Measurements from ENCODE around the gene CCNY. TPM values are rescaled to one million over a fixed set of nuclear protein-coding genes. Genes with fewer than 3 reads are reported as not detected.
A peak's percentile ranks its signal among the peaks of the same experiment; 100 is the strongest.
"Not testable (repeated sequence)": the region's sequence is repeated elsewhere in the genome, so short reads cannot be mapped to it uniquely, and the experiment has no call there.

The CCNY gene
- polyA plus RNA-seq, 1 donor, result 55.2 TPM

GRCh38 chr10:35353805-35354204 is 17.5 kb downstream of the CCNY start:
- Histone ChIP-seq H3K4me3 (ENCODE audit: low read length) (no peak overlapping the region), H3K4me1 (ENCODE audit: control insufficient read depth, insufficient read depth, low read length) (no peaks in the 10 kb centered on the region), H3K27ac (ENCODE audit: low read length) (no peak overlapping the region), H3K36me3 (ENCODE audit: control insufficient read depth, insufficient read depth, low read length) (no peaks in the 10 kb centered on the region), H3K27me3 (ENCODE audit: control insufficient read depth, insufficient read depth, low read length) (no peaks in the 10 kb centered on the region), H3K9me3 (ENCODE audit: control insufficient read depth, low read depth, low read length) (no peaks in the 10 kb centered on the region)
- WGBS (ENCODE audit: insufficient coverage, low lambda C conversion rate), result no CpG with 5 or more reads among the region's 1 CpG
- DNase-seq, result no peak

- H3K9me3 ChIP-seq (ENCODE audit: control insufficient read depth, low read depth, low read length); DNase-seq; H3K4me3 ChIP-seq (ENCODE audit: low read length); H3K4me1 ChIP-seq (ENCODE audit: control insufficient read depth, insufficient read depth, low read length); H3K27me3 ChIP-seq (ENCODE audit: control insufficient read depth, insufficient read depth, low read length); H3K36me3 ChIP-seq (ENCODE audit: control insufficient read depth, insufficient read depth, low read length); H3K27ac ChIP-seq (ENCODE audit: low read length): not testable (repeated sequence)
- WGBS (ENCODE audit: insufficient coverage, low lambda C conversion rate), result no CpG with 5 or more reads among the region's 9 CpGs
These were observed 17.9 kb downstream of the CCNY start for GRCh38 chr10:35354257-35354656.

GRCh38 chr10:35355971-35356724 is 19.8 kb downstream of the CCNY start:
- Histone ChIP-seq H3K9me3 (ENCODE audit: control insufficient read depth, low read depth, low read length) (no peaks in the 10 kb centered on the region), H3K4me3 (ENCODE audit: low read length) (no peak overlapping the region), H3K27ac (ENCODE audit: low read length) (no peak overlapping the region), H3K36me3 (ENCODE audit: control insufficient read depth, insufficient read depth, low read length) (no peaks in the 10 kb centered on the region), H3K4me1 (ENCODE audit: control insufficient read depth, insufficient read depth, low read length) (no peaks in the 10 kb centered on the region), H3K27me3 (ENCODE audit: control insufficient read depth, insufficient read depth, low read length) (no peaks in the 10 kb centered on the region)
- DNase-seq, result no peak
- WGBS (ENCODE audit: insufficient coverage, low lambda C conversion rate), result 100% methylated on average over 2 of the region's 9 CpGs

GRCh38 chr10:35356725-35357092 is 20.4 kb downstream of the CCNY start:
- H3K36me3 ChIP-seq (ENCODE audit: control insufficient read depth, insufficient read depth, low read length), result no peaks in the 10 kb centered on the region
- WGBS (ENCODE audit: insufficient coverage, low lambda C conversion rate), result 83% methylated on average over 1 of the region's 2 CpGs
- H3K27me3 ChIP-seq (ENCODE audit: control insufficient read depth, insufficient read depth, low read length), result no peaks in the 10 kb centered on the region
- H3K27ac ChIP-seq (ENCODE audit: low read length), result no peak overlapping the region
- H3K4me3 ChIP-seq (ENCODE audit: low read length), result no peak overlapping the region
- no peak for DNase-seq
- no peaks in the 10 kb centered on the region for H3K4me1 ChIP-seq (ENCODE audit: control insufficient read depth, insufficient read depth, low read length)
- no peaks in the 10 kb centered on the region for H3K9me3 ChIP-seq (ENCODE audit: control insufficient read depth, low read depth, low read length)

- Histone ChIP-seq H3K36me3 (ENCODE audit: control insufficient read depth, insufficient read depth, low read length) (no peaks in the 10 kb centered on the region), H3K4me3 (ENCODE audit: low read length) (no peak overlapping the region), H3K27ac (ENCODE audit: low read length) (no peak overlapping the region), H3K27me3 (ENCODE audit: control insufficient read depth, insufficient read depth, low read length) (no peaks in the 10 kb centered on the region), H3K9me3 (ENCODE audit: control insufficient read depth, low read depth, low read length) (peaks cover 6% of the 10 kb centered on the region), H3K4me1 (ENCODE audit: control insufficient read depth, insufficient read depth, low read length) (peaks cover 5% of the 10 kb centered on the region)
- DNase-seq, result no peak
- no CpG with 5 or more reads among the region's 2 CpGs for WGBS (ENCODE audit: insufficient coverage, low lambda C conversion rate)
These were observed 22.7 kb downstream of the CCNY start for GRCh38 chr10:35359056-35359455.

GRCh38 chr10:35359873-35360272 is 23.6 kb downstream of the CCNY start:
- H3K36me3 ChIP-seq (ENCODE audit: control insufficient read depth, insufficient read depth, low read length), result no peaks in the 10 kb centered on the region
- H3K27me3 ChIP-seq (ENCODE audit: control insufficient read depth, insufficient read depth, low read length), result no peaks in the 10 kb centered on the region
- no peak overlapping the region for H3K27ac ChIP-seq (ENCODE audit: low read length)
- WGBS (ENCODE audit: insufficient coverage, low lambda C conversion rate), result 100% methylated on average over 1 of the region's 4 CpGs
- peaks cover 11% of the 10 kb centered on the region for H3K4me1 ChIP-seq (ENCODE audit: control insufficient read depth, insufficient read depth, low read length)
- DNase-seq, result no peak
- H3K9me3 ChIP-seq (ENCODE audit: control insufficient read depth, low read depth, low read length), result peaks cover 6% of the 10 kb centered on the region
- no peak overlapping the region for H3K4me3 ChIP-seq (ENCODE audit: low read length)

- no CpG with 5 or more reads among the region's 41 CpGs for WGBS (ENCODE audit: insufficient coverage, low lambda C conversion rate)
- Histone ChIP-seq H3K27me3 (ENCODE audit: control insufficient read depth, insufficient read depth, low read length) (no peaks in the 10 kb centered on the region), H3K9me3 (ENCODE audit: control insufficient read depth, low read depth, low read length) (peaks cover 6% of the 10 kb centered on the region), H3K36me3 (ENCODE audit: control insufficient read depth, insufficient read depth, low read length) (no peaks in the 10 kb centered on the region), H3K4me3 (ENCODE audit: low read length) (no peak overlapping the region), H3K27ac (ENCODE audit: low read length) (no peak overlapping the region), H3K4me1 (ENCODE audit: control insufficient read depth, insufficient read depth, low read length) (peaks cover 21% of the 10 kb centered on the region)
- no peak for DNase-seq
These were observed 26.5 kb downstream of the CCNY start for GRCh38 chr10:35362701-35363350.

GRCh38 chr10:35363587-35363986 is 27.3 kb downstream of the CCNY start:
- Histone ChIP-seq H3K4me1 (ENCODE audit: control insufficient read depth, insufficient read depth, low read length) (peaks cover 24% of the 10 kb centered on the region), H3K27me3 (ENCODE audit: control insufficient read depth, insufficient read depth, low read length) (no peaks in the 10 kb centered on the region), H3K27ac (ENCODE audit: low read length) (peak overlapping the region; percentile 71), H3K36me3 (ENCODE audit: control insufficient read depth, insufficient read depth, low read length) (no peaks in the 10 kb centered on the region), H3K4me3 (ENCODE audit: low read length) (no peak overlapping the region), H3K9me3 (ENCODE audit: control insufficient read depth, low read depth, low read length) (peaks cover 6% of the 10 kb centered on the region)
- 100% methylated on average over 1 of the region's 5 CpGs for WGBS (ENCODE audit: insufficient coverage, low lambda C conversion rate)
- no peak for DNase-seq

GRCh38 chr10:35364808-35365207 is 28.5 kb downstream of the CCNY start:
- no peaks in the 10 kb centered on the region for H3K27me3 ChIP-seq (ENCODE audit: control insufficient read depth, insufficient read depth, low read length)
- H3K4me3 ChIP-seq (ENCODE audit: low read length), result no peak overlapping the region
- H3K9me3 ChIP-seq (ENCODE audit: control insufficient read depth, low read depth, low read length), result peaks cover 6% of the 10 kb centered on the region
- peak overlapping the region; percentile 71 for H3K27ac ChIP-seq (ENCODE audit: low read length)
- peaks cover 31% of the 10 kb centered on the region for H3K4me1 ChIP-seq (ENCODE audit: control insufficient read depth, insufficient read depth, low read length)
- WGBS (ENCODE audit: insufficient coverage, low lambda C conversion rate), result no CpG with 5 or more reads among the region's 2 CpGs
- H3K36me3 ChIP-seq (ENCODE audit: control insufficient read depth, insufficient read depth, low read length), result no peaks in the 10 kb centered on the region
- DNase-seq, result peak; percentile 89 to 98

- no peak overlapping the region for H3K4me3 ChIP-seq (ENCODE audit: low read length)
- H3K27me3 ChIP-seq (ENCODE audit: control insufficient read depth, insufficient read depth, low read length), result no peaks in the 10 kb centered on the region
- peaks cover 6% of the 10 kb centered on the region for H3K9me3 ChIP-seq (ENCODE audit: control insufficient read depth, low read depth, low read length)
- no CpG with 5 or more reads among the region's 1 CpG for WGBS (ENCODE audit: insufficient coverage, low lambda C conversion rate)
- no peaks in the 10 kb centered on the region for H3K36me3 ChIP-seq (ENCODE audit: control insufficient read depth, insufficient read depth, low read length)
- no peak for DNase-seq
- H3K4me1 ChIP-seq (ENCODE audit: control insufficient read depth, insufficient read depth, low read length), result peaks cover 31% of the 10 kb centered on the region
- H3K27ac ChIP-seq (ENCODE audit: low read length), result no peak overlapping the region
These were observed 29.7 kb downstream of the CCNY start for GRCh38 chr10:35365994-35366393.
